ENCODE data around the gene PRSS2. TPM values are rescaled to one million over a fixed set of nuclear protein-coding genes. Genes with fewer than 3 reads are reported as not detected.
"Not testable (repeated sequence)": the region's sequence is repeated elsewhere in the genome, so short reads cannot be mapped to it uniquely, and the experiment has no call there.

Gene PRSS2
- total RNA-seq, 4 donors from 2014 or later: 0.39 TPM; not detected in 3

GRCh38 chr7:142776206-142776844, 5.6 kb downstream of the PRSS2 start:
- intact Hi-C loops (cut with DNase I): no loop called here
- H3K4me1 ChIP-seq: no peaks in the 10 kb centered on the region
- no peak overlapping the region for H3K4me3 ChIP-seq

GRCh38 chr7:142776845-142777225, 6.1 kb downstream of the PRSS2 start:
- H3K4me3 ChIP-seq; H3K4me1 ChIP-seq; H3K9me3 ChIP-seq; H3K36me3 ChIP-seq; H3K27me3 ChIP-seq; H3K27ac ChIP-seq (replicated peaks in 1 of 4); DNase-seq (ENCODE audit: extremely low spot score); intact Hi-C loops (cut with DNase I): not testable (repeated sequence)
- WGBS: 90% methylated on average over 2 of the region's 2 CpGs

More at GRCh38 chr7:142776206-142776844, 5.6 kb downstream of the PRSS2 start:
- Histone ChIP-seq H3K27ac (replicated peaks in 1 of 4) (no peak overlapping the region), H3K27me3 (peaks cover 0 to 10% (median 0%) of the 10 kb centered on the region in 4 donors), H3K9me3 (no peaks in the 10 kb centered on the region), H3K36me3 (no peaks in the 10 kb centered on the region)
- WGBS: 72% methylated on average over 9 of the region's 9 CpGs
- DNase-seq (ENCODE audit: extremely low spot score): no peak
- TF ChIP-seq POLR2A (IDR thresholded peaks at IDR 0.05; ENCODE audit: low read depth) (no peak), POLR2AphosphoS5 (IDR thresholded peaks at IDR 0.05) (no peak), EP300 (IDR thresholded peaks at IDR 0.05) (no peak), CTCF (IDR thresholded peaks at IDR 0.05) (no peak)

GRCh38 chr7:142777318-142777717, 6.5 kb downstream of the PRSS2 start:
- Histone ChIP-seq H3K27me3 (peaks cover 0 to 3% (median 0%) of the 10 kb centered on the region in 4 donors), H3K27ac (replicated peaks in 1 of 4) (no peak overlapping the region), H3K4me1 (no peaks in the 10 kb centered on the region), H3K4me3 (no peak overlapping the region), H3K36me3 (no peaks in the 10 kb centered on the region), H3K9me3 (no peaks in the 10 kb centered on the region)
- intact Hi-C loops (cut with DNase I): no loop called here
- TF ChIP-seq EP300 (IDR thresholded peaks at IDR 0.05) (no peak), CTCF (IDR thresholded peaks at IDR 0.05) (no peak), POLR2A (IDR thresholded peaks at IDR 0.05; ENCODE audit: low read depth) (no peak), POLR2AphosphoS5 (IDR thresholded peaks at IDR 0.05) (no peak)
- WGBS: 90% methylated on average over 2 of the region's 2 CpGs
- DNase-seq (ENCODE audit: extremely low spot score): no peak

GRCh38 chr7:142782922-142783900, 12.4 kb downstream of the PRSS2 start:
- peak overlapping the region; percentile 30 to 52 (median 32) for H3K4me3 ChIP-seq
- H3K36me3 ChIP-seq: no peaks in the 10 kb centered on the region
- DNase-seq (ENCODE audit: extremely low spot score): peak; percentile 94
- no peak overlapping the region for H3K27ac ChIP-seq (replicated peaks in 1 of 4)
- H3K27me3 ChIP-seq: peaks cover 0 to 17% (median 0%) of the 10 kb centered on the region in 4 donors
- no peak for TF ChIP-seq EP300 (IDR thresholded peaks at IDR 0.05)
- peak; percentile 91 to 95 (median 91) for TF ChIP-seq CTCF (IDR thresholded peaks at IDR 0.05)
- H3K4me1 ChIP-seq: peaks cover 0 to 7% (median 4%) of the 10 kb centered on the region in 4 donors
- 13% methylated on average over 32 of the region's 32 CpGs for WGBS
- H3K9me3 ChIP-seq: no peaks in the 10 kb centered on the region
- intact Hi-C loops (cut with DNase I): loop anchor here (5.0 to 10.0 kb wide), 3 partner anchors 151 to 248 kb away; no protein-coding TSS in a partner anchor

- no peaks in the 10 kb centered on the region for H3K9me3 ChIP-seq
- no peak overlapping the region for H3K27ac ChIP-seq (replicated peaks in 1 of 4)
- no peaks in the 10 kb centered on the region for H3K36me3 ChIP-seq
- no peak overlapping the region for H3K4me3 ChIP-seq
- no peak for DNase-seq (ENCODE audit: extremely low spot score)
- H3K27me3 ChIP-seq: peaks cover 0 to 17% (median 0%) of the 10 kb centered on the region in 4 donors
- intact Hi-C loops (cut with DNase I): loop anchor here (5.0 to 10.0 kb wide), 3 partner anchors 152 to 249 kb away; no protein-coding TSS in a partner anchor
- WGBS: 79% methylated on average over 7 of the region's 7 CpGs
- peaks cover 0 to 7% (median 4%) of the 10 kb centered on the region in 4 donors for H3K4me1 ChIP-seq
- TF ChIP-seq EP300 (IDR thresholded peaks at IDR 0.05): no peak
- no peak for TF ChIP-seq CTCF (IDR thresholded peaks at IDR 0.05)
- no peak for TF ChIP-seq POLR2A (IDR thresholded peaks at IDR 0.05; ENCODE audit: low read depth)
- no peak for TF ChIP-seq POLR2AphosphoS5 (IDR thresholded peaks at IDR 0.05)
Observed at GRCh38 chr7:142784096-142784495, 13.3 kb downstream of the PRSS2 start.
